GM10266 (cell line): ENCODE measurements around the gene RPA1.
A peak's percentile ranks its signal among the peaks of the same experiment; 100 is the strongest.
"Not testable (repeated sequence)": the region's sequence is repeated elsewhere in the genome, so short reads cannot be mapped to it uniquely, and the experiment has no call there.

Experiments used
- DNase-seq: peaks from one replicate; pipeline ENCODE4 v3.0.0; 2012; ENCODE audit errors: extremely low spot score
- TF ChIP-seq, protein P1 (sequence below): IDR thresholded peaks from 2 replicates; pipeline ENCODE4 v1.5.1; 2012; ENCODE audit warnings: mild to moderate bottlenecking, low read depth; ENCODE audit not compliant: control insufficient read depth, insufficient read depth; ENCODE audit errors: missing control alignments

The RPA1 gene

DNA sequence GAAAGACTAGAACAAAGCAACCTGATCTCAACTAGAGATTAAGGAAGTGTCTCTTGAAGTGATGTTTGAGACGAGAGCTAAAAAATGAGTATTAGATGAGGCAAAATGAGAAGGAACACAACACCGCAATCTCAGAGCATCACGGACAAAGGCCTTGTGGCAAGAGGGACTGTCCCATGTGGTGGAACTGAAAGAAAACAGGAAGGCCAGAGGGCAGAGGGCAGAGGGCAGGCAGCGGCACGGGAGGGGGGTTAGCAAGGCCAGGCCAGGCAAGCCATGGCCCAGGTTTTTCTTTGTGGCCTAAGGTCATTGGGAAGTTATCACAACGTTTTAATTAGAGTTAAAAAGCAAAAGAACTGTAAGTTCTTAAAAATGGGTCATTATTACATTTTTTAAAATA lies 22.5 kb downstream of the RPA1 start:
- TF ChIP-seq, protein P1, sequence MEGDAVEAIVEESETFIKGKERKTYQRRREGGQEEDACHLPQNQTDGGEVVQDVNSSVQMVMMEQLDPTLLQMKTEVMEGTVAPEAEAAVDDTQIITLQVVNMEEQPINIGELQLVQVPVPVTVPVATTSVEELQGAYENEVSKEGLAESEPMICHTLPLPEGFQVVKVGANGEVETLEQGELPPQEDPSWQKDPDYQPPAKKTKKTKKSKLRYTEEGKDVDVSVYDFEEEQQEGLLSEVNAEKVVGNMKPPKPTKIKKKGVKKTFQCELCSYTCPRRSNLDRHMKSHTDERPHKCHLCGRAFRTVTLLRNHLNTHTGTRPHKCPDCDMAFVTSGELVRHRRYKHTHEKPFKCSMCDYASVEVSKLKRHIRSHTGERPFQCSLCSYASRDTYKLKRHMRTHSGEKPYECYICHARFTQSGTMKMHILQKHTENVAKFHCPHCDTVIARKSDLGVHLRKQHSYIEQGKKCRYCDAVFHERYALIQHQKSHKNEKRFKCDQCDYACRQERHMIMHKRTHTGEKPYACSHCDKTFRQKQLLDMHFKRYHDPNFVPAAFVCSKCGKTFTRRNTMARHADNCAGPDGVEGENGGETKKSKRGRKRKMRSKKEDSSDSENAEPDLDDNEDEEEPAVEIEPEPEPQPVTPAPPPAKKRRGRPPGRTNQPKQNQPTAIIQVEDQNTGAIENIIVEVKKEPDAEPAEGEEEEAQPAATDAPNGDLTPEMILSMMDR = no peak
- no peak for DNase-seq

DNA sequence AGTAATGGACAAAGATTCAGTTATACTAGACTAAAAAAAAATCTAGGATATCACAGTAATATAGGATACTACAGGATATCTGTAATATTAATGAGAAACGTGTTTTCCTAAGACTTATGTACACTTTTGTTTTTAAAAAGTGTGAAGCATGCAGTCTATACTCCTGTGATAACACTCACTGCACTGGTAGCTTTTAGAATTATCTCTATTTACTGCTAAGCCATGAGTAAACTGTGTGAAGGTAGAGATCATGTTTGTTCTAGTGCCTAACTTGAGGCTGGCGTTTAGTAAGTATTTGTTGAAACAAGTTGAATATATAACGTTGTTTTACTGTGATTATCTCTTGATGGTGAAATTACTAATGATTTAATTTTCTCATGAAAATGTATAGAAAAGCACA lies 23.9 kb downstream of the RPA1 start:
- no peak for DNase-seq
- TF ChIP-seq, protein P1 = no peak

DNA sequence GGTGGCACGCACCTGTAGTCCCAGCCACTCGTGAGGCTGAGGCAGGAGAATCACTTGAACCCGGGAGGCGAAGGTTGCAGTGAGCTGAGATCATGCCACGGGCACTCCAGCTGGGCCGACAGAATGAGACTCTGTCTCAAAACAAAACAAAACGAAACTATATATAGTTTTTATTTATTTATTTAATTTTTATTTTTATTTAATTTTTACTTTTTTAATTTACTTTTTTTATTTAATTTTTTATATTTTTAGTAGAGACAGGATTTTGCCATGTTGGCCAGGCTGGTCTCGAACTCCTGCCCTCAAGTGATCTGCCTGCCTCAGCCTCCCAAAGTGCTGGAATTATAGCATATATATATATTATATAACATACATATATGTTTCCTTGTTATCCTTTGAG lies 26.7 kb downstream of the RPA1 start:
- DNase-seq = not testable (repeated sequence)

DNA sequence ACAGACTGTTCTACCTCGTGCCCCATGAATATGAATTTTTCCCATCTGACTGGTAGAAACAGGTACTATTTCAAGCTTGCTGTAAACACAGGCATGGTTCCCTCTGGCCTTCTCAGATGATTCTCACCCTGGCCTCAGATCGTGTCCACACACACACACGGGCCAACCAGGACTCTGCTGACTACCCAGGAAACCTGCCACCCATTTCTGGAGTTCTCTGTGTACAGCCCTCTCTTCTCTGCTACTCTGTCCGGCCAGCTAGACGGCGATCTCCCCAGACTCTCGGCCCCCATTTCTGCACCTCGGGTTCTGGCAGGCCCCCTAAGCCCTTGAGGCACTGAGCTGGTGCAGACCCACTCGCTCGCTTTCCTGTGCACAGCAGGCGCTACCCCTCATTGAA lies 31.2 kb downstream of the RPA1 start:
- TF ChIP-seq, protein P1 = no peak
- no peak for DNase-seq

DNA sequence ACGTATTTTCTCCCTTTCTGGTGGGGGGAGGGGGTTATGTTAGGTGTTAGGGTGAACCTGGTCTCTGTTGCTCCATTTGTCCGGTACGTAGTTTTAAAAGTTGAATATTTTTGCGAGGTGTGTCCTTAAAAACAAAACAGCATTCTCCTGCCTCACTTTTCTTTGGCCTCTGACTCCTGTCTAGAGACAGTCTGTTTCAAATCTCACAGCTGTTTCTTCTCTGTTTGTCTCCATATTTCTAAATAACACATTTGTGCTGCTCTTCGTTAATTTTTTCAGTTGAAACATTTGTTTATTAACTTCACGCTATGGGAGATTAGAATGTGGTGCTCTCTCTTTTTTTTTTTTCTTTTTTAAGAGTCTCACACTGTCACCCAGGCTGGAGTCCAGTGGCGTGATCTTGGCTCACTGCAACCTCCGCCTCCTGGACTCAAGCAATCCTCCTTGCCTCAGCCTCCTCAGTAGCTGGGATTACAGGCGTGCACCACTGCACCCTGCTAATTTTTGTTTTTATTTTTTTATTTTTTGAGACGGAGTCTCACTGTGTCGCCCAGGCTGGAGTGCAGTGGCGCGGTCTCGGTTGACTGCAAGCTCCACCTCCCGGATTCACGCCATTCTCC lies 31.7 kb downstream of the RPA1 start:
- TF ChIP-seq, protein P1 = no peak

DNA sequence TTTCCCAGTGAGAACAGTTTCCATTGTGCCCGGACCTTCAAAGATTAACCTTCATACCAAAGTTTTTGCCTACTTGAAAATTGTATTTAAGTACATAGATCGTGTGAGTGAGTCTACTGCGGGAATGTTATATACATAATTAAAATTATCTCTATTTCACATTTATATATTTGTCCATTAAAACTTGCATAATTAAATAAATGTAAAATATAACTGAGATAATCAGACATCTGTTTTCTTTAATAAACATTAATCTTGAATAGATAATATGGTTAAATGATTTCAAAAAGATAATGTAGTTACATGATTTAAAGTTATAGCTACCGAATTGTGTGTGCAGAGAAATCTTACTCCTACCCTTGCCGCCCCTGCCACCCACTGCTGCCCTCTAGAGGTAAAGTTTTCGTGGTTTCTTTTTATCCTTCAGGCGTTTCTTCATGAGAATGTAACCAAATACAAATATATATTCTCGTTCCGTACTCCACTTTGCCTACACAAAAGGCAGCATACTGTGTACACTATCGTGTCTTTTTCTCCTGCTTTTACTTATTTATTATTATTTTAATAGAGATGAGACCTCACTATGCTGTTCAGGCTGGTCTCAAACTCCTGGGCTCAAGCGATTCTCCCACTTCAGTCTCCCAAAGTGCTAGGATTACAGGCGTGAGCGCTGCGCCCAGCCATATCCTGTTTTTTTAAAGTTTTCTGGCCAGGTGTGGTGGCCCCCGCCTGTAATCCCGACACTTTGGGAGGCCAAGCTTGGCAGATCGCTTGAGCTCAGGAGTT lies 35.6 kb downstream of the RPA1 start:
- TF ChIP-seq, protein P1 = peak; percentile 54
- peak; percentile 47 for DNase-seq

More for the DNA sequence above, 31.7 kb downstream of the RPA1 start:
- DNase-seq = no peak

DNA sequence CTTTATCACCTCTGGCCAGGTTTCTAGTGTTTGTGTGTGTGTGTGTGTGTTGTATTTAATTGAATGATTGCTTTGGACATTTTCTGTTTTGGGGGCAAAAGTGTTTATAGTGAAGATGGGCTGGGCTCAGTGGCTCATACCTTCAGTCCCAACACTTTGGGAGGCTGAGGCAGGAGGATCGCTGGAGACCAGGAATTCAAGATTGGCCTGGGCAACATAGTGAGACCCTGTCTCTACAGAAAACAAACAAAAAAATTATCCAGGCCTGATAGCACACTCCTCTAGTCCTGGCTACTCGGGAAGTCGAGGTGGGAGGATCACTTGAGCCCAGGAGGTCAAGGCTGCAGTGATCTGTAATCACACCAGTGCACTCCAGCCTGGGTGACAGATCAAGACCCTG lies 37.5 kb downstream of the RPA1 start:
- TF ChIP-seq, protein P1 = no peak
- no peak for DNase-seq
